D721Med (cell line): Measurements from ENCODE around the gene ACVR1C.
A peak's percentile ranks its signal among the peaks of the same experiment; 100 is the strongest.

Experiments
- DNase-seq: peaks from one replicate; pipeline ENCODE4 v3.0.0; 2011; ENCODE audit warnings: low spot score; ENCODE audit not compliant: insufficient read length
- FAIRE-seq: peaks from 2 replicates; lab custom pipeline; 2011; peaks lifted over from hg19 to GRCh38; lab: Jason Lieb, UNC
- CTCF ChIP-seq: IDR thresholded peaks from 2 replicates; pipeline ENCODE4 v1.5.1; 2012; ENCODE audit warnings: mild to moderate bottlenecking, control low read depth; ENCODE audit not compliant: insufficient read depth; ENCODE audit errors: missing control alignments

ACVR1C gene

DNA sequence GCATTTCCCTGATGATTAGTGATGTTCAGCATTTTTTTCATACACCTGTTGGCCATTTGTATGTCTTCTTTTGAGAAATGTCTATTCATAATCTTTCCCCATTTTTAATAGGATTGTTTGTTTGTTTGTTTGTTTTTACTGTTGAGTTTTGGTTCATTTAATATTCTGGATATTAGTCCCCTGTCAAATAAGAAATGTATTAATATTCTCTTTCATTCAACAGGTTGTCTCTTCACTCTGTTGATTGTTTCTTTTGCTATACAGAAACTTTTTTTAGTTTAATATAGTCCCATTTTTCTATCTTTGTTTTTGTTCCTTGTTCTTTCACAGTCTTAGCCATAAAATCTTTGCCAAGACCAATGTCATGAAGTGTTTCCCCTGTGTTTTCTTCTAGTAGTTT is 22.1 kb downstream of the ACVR1C start:
- TF ChIP-seq CTCF, result no peak
- DNase-seq, result no peak
- FAIRE-seq, result no peak

- FAIRE-seq (no peak), DNase-seq (no peak)
- no peak for TF ChIP-seq CTCF
Observed at GRCh38 chr2:157603198-157603597, 25.5 kb downstream of the ACVR1C start.

DNA sequence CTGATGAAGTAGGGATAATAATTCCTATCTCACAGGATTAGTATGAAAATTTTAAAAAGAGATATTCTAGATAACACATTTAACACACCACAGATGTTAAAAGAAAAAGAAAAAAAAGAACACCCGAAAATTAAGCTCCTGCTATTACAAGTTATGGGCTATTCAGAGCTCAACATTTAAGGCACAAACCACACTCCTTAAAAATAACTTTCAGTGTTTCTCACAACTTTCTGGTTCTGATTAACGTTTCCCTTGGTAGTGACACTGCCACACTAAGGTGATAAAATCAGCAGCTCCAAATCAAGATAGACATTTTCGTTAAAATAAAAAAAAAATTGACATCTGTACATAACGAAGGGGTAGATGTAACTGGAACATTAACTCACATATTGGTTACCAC is 26.9 kb downstream of the ACVR1C start:
- FAIRE-seq (no peak), DNase-seq (no peak)
- TF ChIP-seq CTCF, result no peak

DNA sequence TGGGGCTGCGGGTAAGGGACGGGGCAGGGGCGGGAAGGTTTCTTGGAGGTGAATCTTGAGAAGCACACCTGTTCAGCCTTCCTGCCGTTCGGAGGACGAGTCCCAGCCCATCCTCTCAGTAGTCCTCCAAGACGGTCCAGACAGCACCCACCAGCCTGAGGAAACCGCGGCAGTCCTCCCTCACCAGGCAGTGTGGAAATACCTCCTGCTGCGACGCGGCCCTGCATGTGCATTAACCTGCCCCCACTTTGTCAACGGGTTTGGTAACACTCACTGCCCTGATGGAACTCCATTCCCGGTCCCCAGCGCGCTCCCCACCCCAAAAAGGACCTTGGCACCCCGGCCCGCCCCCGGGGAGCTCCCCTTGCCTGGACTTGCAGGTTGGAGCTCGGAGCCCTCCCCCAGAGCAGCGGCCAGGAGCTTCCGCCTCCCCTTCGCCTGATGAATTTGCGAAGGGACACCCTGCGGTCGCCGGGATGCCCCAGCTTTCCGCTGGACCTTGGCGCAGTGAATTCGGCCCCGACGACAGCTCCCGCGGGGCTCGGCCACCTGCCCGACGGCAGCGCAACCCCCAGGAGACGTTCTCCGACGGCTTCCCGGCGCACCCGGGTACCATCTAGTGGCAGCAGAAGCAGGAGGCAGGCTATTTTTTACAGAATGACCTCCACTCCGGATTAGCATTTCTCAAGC is 31.5 kb downstream of the ACVR1C start:
- FAIRE-seq (no peak), DNase-seq (peak; percentile 47)
- peak; percentile 56 for TF ChIP-seq CTCF

GRCh38 chr2:157593411-157593810 is 35.3 kb downstream of the ACVR1C start:
- FAIRE-seq, result no peak
- DNase-seq, result no peak
- TF ChIP-seq CTCF, result no peak

DNA sequence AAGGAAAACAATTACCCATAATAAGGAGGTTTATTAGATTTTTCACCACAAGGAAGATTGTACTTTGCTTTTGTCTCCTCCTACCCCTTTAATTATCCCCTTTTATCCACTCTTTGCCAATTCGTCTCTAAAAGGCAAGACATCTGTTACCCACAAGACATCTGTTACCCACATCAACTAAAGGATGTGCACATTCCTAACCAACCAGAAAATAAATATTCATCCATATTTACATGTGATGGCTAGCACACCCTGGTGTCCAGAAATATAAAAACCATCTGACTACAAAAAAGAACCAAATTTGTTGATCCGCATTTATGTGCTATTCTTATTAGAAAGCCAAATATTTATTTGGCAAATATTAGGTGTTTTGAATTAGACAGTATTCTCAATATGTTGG is 35.7 kb downstream of the ACVR1C start:
- TF ChIP-seq CTCF, result peak; percentile 20
- FAIRE-seq (peak; percentile 80), DNase-seq (no peak)

DNA sequence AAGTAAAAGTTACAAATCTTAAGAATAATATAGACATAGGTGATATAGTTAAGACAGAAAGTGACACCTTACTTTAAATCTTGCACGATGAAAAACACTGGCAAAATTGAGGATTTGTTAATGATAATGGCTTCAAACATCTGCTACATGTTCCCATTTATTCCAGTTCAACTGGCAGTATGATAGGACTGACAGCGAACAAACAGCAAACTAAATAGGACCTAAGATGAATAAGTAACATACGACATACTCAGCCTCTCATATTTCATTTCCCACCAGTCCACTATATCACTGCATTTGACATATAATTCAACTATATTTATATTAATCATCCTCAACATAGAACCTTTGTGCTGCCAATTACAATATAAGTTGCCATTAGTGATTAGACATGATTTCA is 36.3 kb downstream of the ACVR1C start:
- FAIRE-seq, result peak; percentile 78
- TF ChIP-seq CTCF, result no peak

More for the DNA sequence above, 36.3 kb downstream of the ACVR1C start:
- DNase-seq, result no peak
